NCI-H1694 treated with DMSO at 0.1 percent for 48 hours (cell line): ENCODE results near the gene TAF11.
"Not testable (repeated sequence)": the region's sequence is repeated elsewhere in the genome, so short reads cannot be mapped to it uniquely, and the experiment has no call there.

Experiments used
- DNase-seq: peaks from one replicate; lab custom pipeline; 2025; lab: John Stamatoyannopoulos, UW

Gene TAF11

GRCh38 chr6:34887753-34888513 lies at the start of gene TAF11:
Gene TAF11, minus strand, starts transcription at chr6:34888042. Its CDS starts 85 bp downstream, at chr6:34887957.
- peak; percentile 90 for DNase-seq

- no peak for DNase-seq
Observed at GRCh38 chr6:34934516-34934915, 46.7 kb upstream of the TAF11 start.

GRCh38 chr6:34932202-34932601 lies 44.4 kb upstream of the TAF11 start:
- not testable (repeated sequence) for DNase-seq

GRCh38 chr6:34930221-34930620 lies 42.4 kb upstream of the TAF11 start:
- no peak for DNase-seq

- DNase-seq = no peak
Observed at GRCh38 chr6:34929241-34929978, 41.6 kb upstream of the TAF11 start.

- DNase-seq = no peak
Observed at GRCh38 chr6:34928695-34929094, 40.9 kb upstream of the TAF11 start.

GRCh38 chr6:34928220-34928619 lies 40.4 kb upstream of the TAF11 start:
- DNase-seq = no peak

GRCh38 chr6:34926655-34927054 lies 38.8 kb upstream of the TAF11 start:
- DNase-seq = no peak

- no peak for DNase-seq
Observed at GRCh38 chr6:34924831-34925625, 37.2 kb upstream of the TAF11 start.

- no peak for DNase-seq
Observed at GRCh38 chr6:34922177-34922663, 34.4 kb upstream of the TAF11 start.

GRCh38 chr6:34920097-34920496 lies 32.3 kb upstream of the TAF11 start:
- DNase-seq = no peak

- DNase-seq = no peak
Observed at GRCh38 chr6:34919651-34920050, 31.8 kb upstream of the TAF11 start.

GRCh38 chr6:34917626-34918285 lies 29.9 kb upstream of the TAF11 start:
- DNase-seq = no peak

GRCh38 chr6:34916348-34916967 lies 28.6 kb upstream of the TAF11 start:
- no peak for DNase-seq

GRCh38 chr6:34914358-34914757 lies 26.5 kb upstream of the TAF11 start:
- no peak for DNase-seq

GRCh38 chr6:34912715-34913464 lies 25.0 kb upstream of the TAF11 start:
- no peak for DNase-seq

- no peak for DNase-seq
Observed at GRCh38 chr6:34911822-34912221, 24.0 kb upstream of the TAF11 start.

GRCh38 chr6:34909320-34909883 lies 21.6 kb upstream of the TAF11 start:
- no peak for DNase-seq

- DNase-seq = no peak
Observed at GRCh38 chr6:34908194-34908593, 20.4 kb upstream of the TAF11 start.

- no peak for DNase-seq
Observed at GRCh38 chr6:34906826-34907225, 19.0 kb upstream of the TAF11 start.
